Stimulated activated CD8-positive, alpha-beta memory T cell treated with anti-CD3 and anti-CD28 coated beads, Interleukin-4, amount 100 ng/mL, for 48 hours (primary cell): ENCODE data around the gene MTERF2.

ENCODE experiments used
- DNase-seq: peaks from one replicate; pipeline ENCODE4 v3.0.0-alpha.2; 2020

The MTERF2 gene

GRCh38 chr12:106953352-106954250 lies 33.3 kb downstream of the MTERF2 start:
- no peak for DNase-seq

GRCh38 chr12:106950591-106950990 lies 36.4 kb downstream of the MTERF2 start:
- no peak for DNase-seq

DNA sequence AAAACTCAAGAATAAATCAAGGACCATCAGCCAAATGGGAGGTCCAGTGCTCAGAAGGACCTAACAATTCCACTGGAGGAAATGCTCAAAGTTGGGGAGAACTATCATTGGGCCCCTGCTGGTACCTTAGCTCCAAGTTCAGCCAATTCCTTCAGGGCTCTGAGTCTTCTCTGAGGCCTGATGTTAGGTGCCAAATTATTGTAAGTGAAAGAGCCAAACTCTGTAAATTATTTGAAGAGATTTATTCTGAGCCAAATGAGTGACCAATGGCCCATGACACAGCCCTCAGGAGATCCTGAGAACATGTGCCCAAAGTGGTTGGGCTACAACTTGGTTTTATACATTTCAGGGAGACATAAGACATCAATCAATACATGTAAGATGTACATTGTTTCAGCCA lies 39.5 kb downstream of the MTERF2 start:
- DNase-seq, result no peak

- DNase-seq, result no peak
Observed at GRCh38 chr12:106945261-106945851, 41.6 kb downstream of the MTERF2 start.

GRCh38 chr12:106942775-106943174 lies 44.2 kb downstream of the MTERF2 start:
- DNase-seq, result no peak

GRCh38 chr12:106941481-106942156 lies 45.3 kb downstream of the MTERF2 start:
- DNase-seq, result no peak

DNA sequence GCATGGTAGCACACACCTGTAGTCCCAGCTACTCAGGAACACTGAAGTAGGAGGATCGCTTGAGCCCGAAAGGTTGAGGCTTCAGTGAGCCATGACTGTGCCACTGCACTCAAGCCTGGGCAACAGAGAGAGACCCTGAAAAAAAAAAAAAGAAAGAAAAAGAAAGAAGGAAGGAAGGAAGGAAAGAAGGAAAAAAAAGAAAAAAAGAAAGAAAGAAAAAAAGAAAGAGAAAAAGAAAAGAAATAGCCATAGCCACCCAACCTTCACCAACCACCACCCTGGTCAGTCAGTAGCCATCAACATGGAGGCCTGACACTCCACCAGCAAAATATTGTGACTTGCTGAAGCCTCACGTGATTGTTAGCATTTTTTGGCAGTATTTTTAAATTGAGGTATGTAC lies 52.7 kb downstream of the MTERF2 start:
- no peak for DNase-seq
